Liver (tissue), 9 donors: ENCODE data around the gene GGACT. TPM values are rescaled to one million over a fixed set of nuclear protein-coding genes. Genes with fewer than 3 reads are reported as not detected.

Experiments used
- DNase-seq: peaks from one replicate; pipeline ENCODE4 v3.0.0-alpha.2; 2017; ENCODE audit warnings: low spot score
- H3K27ac ChIP-seq, 2 donors: one replicate each; pipeline ENCODE4 v1.7.0; 2013; ENCODE audit warnings: inconsistent platforms in 2 of 2, low read length in 2 of 2, control low read depth in 1 of 2, low read depth in 1 of 2, mild to moderate bottlenecking in 1 of 2
- H3K27me3 ChIP-seq, 4 donors: one replicate each; pipeline versions ENCODE4 v1.6.1 to v1.7.0; 2013; ENCODE audit warnings: low read length in 3 of 4, inconsistent platforms in 1 of 4, mild to moderate bottlenecking in 1 of 4, moderate library complexity in 1 of 4; ENCODE audit not compliant: control insufficient read depth in 4 of 4, insufficient read depth in 4 of 4
- H3K36me3 ChIP-seq, 4 donors: one replicate each; pipeline versions ENCODE4 v1.6.1 to v1.7.0; 2013; ENCODE audit warnings: low read length in 3 of 4, mild to moderate bottlenecking in 3 of 4, low read depth in 1 of 4, moderate library complexity in 1 of 4; ENCODE audit not compliant: control insufficient read depth in 4 of 4, insufficient read depth in 3 of 4
- H3K4me1 ChIP-seq, 4 donors: one replicate each; pipeline versions ENCODE4 v1.6.1 to v1.7.0; 2013; ENCODE audit warnings: low read length in 3 of 4, mild to moderate bottlenecking in 3 of 4, moderate library complexity in 1 of 4; ENCODE audit not compliant: control insufficient read depth in 4 of 4, insufficient read depth in 4 of 4
- H3K4me3 ChIP-seq, 3 donors: one replicate each; pipeline versions ENCODE4 v1.6.1 to v1.7.0; 2013; ENCODE audit warnings: low read length in 3 of 3, control low read depth in 1 of 3, low read depth in 1 of 3, mild to moderate bottlenecking in 1 of 3
- H3K9ac ChIP-seq, 2 donors: one replicate each; pipeline ENCODE4 v1.7.0; 2013; ENCODE audit warnings: low read length in 2 of 2, mild to moderate bottlenecking in 2 of 2, moderate library complexity in 2 of 2, control low read depth in 1 of 2, low read depth in 1 of 2
- H3K9me3 ChIP-seq, 4 donors: one replicate each; pipeline versions ENCODE4 v1.6.1 to v1.7.0; 2013; ENCODE audit warnings: low read length in 3 of 4; ENCODE audit not compliant: control insufficient read depth in 4 of 4
- EGR1 ChIP-seq, 2 donors: IDR thresholded peaks; 2 replicates each; pipeline ENCODE4 v1.6.1; 2016 to 2018; ENCODE audit warnings: antibody characterized with exemption in 2 of 2, low read depth in 2 of 2
- FOXA1 ChIP-seq: IDR thresholded peaks from 2 replicates; pipeline ENCODE4 v1.6.1; 2016; ENCODE audit warnings: antibody characterized with exemption
- FOXA2 ChIP-seq: IDR thresholded peaks from 2 replicates; pipeline ENCODE4 v1.6.1; 2016; ENCODE audit warnings: antibody characterized with exemption
- GABPA ChIP-seq, 2 donors: IDR thresholded peaks in 1 of 2; conservative IDR thresholded peaks in 1 of 2; 2 replicates each; pipeline ENCODE4 v1.6.1; 2016; ENCODE audit warnings: antibody characterized with exemption in 2 of 2, mild to moderate bottlenecking in 1 of 2, moderate library complexity in 1 of 2
- HNF4A ChIP-seq, 2 donors: conservative IDR thresholded peaks; 2 replicates each; pipeline ENCODE4 v1.6.1; 2016; ENCODE audit warnings: antibody characterized with exemption in 2 of 2, mild to moderate bottlenecking in 2 of 2
- HNF4G ChIP-seq: IDR thresholded peaks from 2 replicates; pipeline ENCODE4 v1.6.1; 2016; ENCODE audit warnings: antibody characterized with exemption
- JUND ChIP-seq, 2 donors: IDR thresholded peaks; 2 replicates each; pipeline ENCODE4 v1.6.1; 2016; ENCODE audit warnings: antibody characterized with exemption in 2 of 2
- NR2F2 ChIP-seq: IDR thresholded peaks from 2 replicates; pipeline ENCODE4 v1.6.1; 2016; ENCODE audit warnings: antibody characterized with exemption
- RAD21 ChIP-seq, 2 donors: IDR thresholded peaks; 2 replicates each; pipeline ENCODE4 v1.6.1; 2016; ENCODE audit warnings: antibody characterized with exemption in 2 of 2, mild to moderate bottlenecking in 2 of 2
- RXRA ChIP-seq, 2 donors: IDR thresholded peaks; 2 replicates each; pipeline ENCODE4 v1.6.1; 2017 to 2018; ENCODE audit warnings: antibody characterized with exemption in 2 of 2, mild to moderate bottlenecking in 1 of 2
- SP1 ChIP-seq: IDR thresholded peaks from 2 replicates; pipeline ENCODE4 v1.6.1; 2018; ENCODE audit warnings: antibody characterized with exemption, mild to moderate bottlenecking
- TAF1 ChIP-seq: conservative IDR thresholded peaks from 2 replicates; pipeline ENCODE4 v1.6.1; 2016; ENCODE audit warnings: antibody characterized with exemption, mild to moderate bottlenecking
- YY1 ChIP-seq: IDR thresholded peaks from 2 replicates; pipeline ENCODE4 v1.6.1; 2016; ENCODE audit warnings: antibody characterized with exemption, mild to moderate bottlenecking
- WGBS: extraction: QIAGEN DNeasy Blood & Tissue Kit; methylation state at CpG from one replicate; pipeline ENCODE4 v1.1.7; 2013; 5-methylcytosine and 5-hydroxymethylcytosine counted together
- polyA plus RNA-seq, 2 donors: library from polyadenylated mRNA; stranded (reverse) in 1 of 2; unstranded in 1 of 2; fragments of 200-250 nt in 1 of 2; fragments of >200 nt in 1 of 2; fragmentation: Nextera tagmentation in 1 of 2; extraction: Ambion mirVana in 1 of 2; gene quantifications; one replicate each; pipeline versions ENCODE4 v1.2.1 to v1.2.3, GENCODE V29; 2013 to 2015
- total RNA-seq, 2 donors: library from RNA; depleted of rRNA; stranded (reverse); fragments of >200 nt; gene quantifications; one replicate each; pipeline ENCODE4 v1.2.3, GENCODE V29; 2014
- TF ChIP-seq, protein P1 (sequence below): IDR thresholded peaks from 2 replicates; pipeline ENCODE4 v1.6.1; 2016; ENCODE audit warnings: antibody characterized with exemption, mild to moderate bottlenecking
- TF ChIP-seq, protein P2 (sequence below): fragments of 150-350 bp; IDR thresholded peaks from 2 replicates; pipeline ENCODE4 v1.5.1; 2017; ENCODE audit warnings: improper control_type of control experiment, low read depth, low read length; ENCODE audit not compliant: missing input control
- TF ChIP-seq, protein P3 (sequence below): IDR thresholded peaks from 2 replicates; pipeline ENCODE4 v1.6.1; 2016; ENCODE audit warnings: antibody characterized with exemption
- TF ChIP-seq, protein P4 (sequence below): IDR thresholded peaks from 2 replicates; pipeline ENCODE4 v1.6.1; 2016; ENCODE audit warnings: antibody characterized with exemption
- TF ChIP-seq, protein P5 (sequence below): IDR thresholded peaks from 2 replicates; pipeline ENCODE4 v1.6.1; 2016; ENCODE audit warnings: antibody characterized with exemption
- donor health status: healthy.
- donor health status: healthy.
- donor health status: healthy.
- donor health status: healthy.
- donor health status: healthy.

The GGACT gene
- total and polyA plus RNA-seq, 4 donors: 2.5 to 6.3 (median 4.1) TPM

DNA sequence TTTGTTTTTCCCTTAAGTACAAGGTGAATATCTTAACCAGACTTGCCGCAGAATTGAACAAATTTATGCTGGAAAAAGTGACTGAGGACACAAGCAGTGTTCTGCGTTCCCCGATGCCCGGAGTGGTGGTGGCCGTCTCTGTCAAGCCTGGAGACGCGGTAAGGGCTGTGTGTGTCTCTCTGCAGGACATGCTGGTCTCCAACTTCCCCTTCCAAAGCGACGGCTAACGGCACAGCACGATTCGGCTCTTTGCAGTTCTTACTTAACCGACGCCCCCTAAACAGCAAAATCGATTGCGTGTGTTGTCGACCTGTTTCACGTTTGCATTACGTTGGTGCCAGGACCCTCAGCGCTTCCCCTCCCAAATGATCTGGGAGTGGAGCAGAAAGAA lies 73.2 kb downstream of the GGACT start:
- no peak for DNase-seq
- Histone ChIP-seq H3K27me3 (no peaks in the 10 kb centered on the region), H3K4me1 (peaks cover 4 to 43% (median 28%) of the 10 kb centered on the region in 4 donors), H3K27ac (no peak overlapping the region), H3K4me3 (no peak overlapping the region), H3K36me3 (peaks cover 0 to 3% (median under 1%) of the 10 kb centered on the region in 4 donors), H3K9me3 (no peaks in the 10 kb centered on the region), H3K9ac (no peak overlapping the region)
- TF ChIP-seq JUND (IDR thresholded peaks at IDR 0.05) (no peak), EGR1 (IDR thresholded peaks at IDR 0.05; ENCODE audit: low read depth in 2 of 2) (no peak), FOXA2 (no peak), TAF1 (no peak), SP1 (no peak), NR2F2 (no peak), HNF4A (conservative IDR thresholded peaks at IDR 0.05) (no peak), GABPA (IDR thresholded peaks at IDR 0.05 in 1 of 2, conservative IDR thresholded peaks at IDR 0.05 in 1 of 2) (no peak), RXRA (IDR thresholded peaks at IDR 0.05) (no peak), RAD21 (IDR thresholded peaks at IDR 0.05) (no peak)
- TF ChIP-seq, protein P1, sequence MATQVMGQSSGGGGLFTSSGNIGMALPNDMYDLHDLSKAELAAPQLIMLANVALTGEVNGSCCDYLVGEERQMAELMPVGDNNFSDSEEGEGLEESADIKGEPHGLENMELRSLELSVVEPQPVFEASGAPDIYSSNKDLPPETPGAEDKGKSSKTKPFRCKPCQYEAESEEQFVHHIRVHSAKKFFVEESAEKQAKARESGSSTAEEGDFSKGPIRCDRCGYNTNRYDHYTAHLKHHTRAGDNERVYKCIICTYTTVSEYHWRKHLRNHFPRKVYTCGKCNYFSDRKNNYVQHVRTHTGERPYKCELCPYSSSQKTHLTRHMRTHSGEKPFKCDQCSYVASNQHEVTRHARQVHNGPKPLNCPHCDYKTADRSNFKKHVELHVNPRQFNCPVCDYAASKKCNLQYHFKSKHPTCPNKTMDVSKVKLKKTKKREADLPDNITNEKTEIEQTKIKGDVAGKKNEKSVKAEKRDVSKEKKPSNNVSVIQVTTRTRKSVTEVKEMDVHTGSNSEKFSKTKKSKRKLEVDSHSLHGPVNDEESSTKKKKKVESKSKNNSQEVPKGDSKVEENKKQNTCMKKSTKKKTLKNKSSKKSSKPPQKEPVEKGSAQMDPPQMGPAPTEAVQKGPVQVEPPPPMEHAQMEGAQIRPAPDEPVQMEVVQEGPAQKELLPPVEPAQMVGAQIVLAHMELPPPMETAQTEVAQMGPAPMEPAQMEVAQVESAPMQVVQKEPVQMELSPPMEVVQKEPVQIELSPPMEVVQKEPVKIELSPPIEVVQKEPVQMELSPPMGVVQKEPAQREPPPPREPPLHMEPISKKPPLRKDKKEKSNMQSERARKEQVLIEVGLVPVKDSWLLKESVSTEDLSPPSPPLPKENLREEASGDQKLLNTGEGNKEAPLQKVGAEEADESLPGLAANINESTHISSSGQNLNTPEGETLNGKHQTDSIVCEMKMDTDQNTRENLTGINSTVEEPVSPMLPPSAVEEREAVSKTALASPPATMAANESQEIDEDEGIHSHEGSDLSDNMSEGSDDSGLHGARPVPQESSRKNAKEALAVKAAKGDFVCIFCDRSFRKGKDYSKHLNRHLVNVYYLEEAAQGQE: no peak
- TF ChIP-seq, protein P2, sequence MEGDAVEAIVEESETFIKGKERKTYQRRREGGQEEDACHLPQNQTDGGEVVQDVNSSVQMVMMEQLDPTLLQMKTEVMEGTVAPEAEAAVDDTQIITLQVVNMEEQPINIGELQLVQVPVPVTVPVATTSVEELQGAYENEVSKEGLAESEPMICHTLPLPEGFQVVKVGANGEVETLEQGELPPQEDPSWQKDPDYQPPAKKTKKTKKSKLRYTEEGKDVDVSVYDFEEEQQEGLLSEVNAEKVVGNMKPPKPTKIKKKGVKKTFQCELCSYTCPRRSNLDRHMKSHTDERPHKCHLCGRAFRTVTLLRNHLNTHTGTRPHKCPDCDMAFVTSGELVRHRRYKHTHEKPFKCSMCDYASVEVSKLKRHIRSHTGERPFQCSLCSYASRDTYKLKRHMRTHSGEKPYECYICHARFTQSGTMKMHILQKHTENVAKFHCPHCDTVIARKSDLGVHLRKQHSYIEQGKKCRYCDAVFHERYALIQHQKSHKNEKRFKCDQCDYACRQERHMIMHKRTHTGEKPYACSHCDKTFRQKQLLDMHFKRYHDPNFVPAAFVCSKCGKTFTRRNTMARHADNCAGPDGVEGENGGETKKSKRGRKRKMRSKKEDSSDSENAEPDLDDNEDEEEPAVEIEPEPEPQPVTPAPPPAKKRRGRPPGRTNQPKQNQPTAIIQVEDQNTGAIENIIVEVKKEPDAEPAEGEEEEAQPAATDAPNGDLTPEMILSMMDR: no peak
- TF ChIP-seq, protein P3, sequence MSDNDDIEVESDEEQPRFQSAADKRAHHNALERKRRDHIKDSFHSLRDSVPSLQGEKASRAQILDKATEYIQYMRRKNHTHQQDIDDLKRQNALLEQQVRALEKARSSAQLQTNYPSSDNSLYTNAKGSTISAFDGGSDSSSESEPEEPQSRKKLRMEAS: no peak
- WGBS: 83% methylated on average over 20 of the region's 20 CpGs

DNA sequence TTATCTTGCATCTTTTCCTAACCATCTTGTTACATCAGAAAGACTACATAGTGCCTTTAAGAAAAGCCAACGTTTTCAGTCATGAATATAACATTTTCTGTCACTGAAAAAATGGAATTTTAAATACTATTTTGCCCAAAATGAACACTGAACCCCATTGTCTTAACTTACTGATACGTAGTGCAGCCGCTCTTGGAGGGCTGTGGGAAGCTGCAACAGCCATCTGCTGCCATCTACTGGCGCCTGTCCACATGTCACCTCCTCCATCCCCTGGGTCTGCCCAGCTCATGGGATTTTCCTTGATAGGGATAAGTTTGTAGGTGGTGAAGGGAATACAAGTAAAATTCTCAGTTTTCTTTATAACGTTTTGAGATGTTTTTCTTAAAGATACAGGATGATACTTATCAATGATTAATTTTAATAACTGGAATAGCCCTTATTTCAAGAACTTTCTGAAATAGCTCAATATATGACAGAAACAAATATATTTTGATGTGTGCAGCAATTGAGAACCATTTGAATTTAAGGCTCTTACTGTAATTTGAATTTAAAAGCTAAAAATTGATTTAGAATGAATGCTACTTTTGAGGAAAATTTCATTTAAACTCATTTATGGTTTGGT lies 73.7 kb downstream of the GGACT start:
- H3K36me3 ChIP-seq: peaks cover 0 to 3% (median under 1%) of the 10 kb centered on the region in 4 donors
- 2% methylated on average over 5 of the region's 5 CpGs for whole genome bisulfite sequencing
- H3K4me3 ChIP-seq: no peak overlapping the region
- H3K27ac ChIP-seq: no peak overlapping the region
- no peaks in the 10 kb centered on the region for H3K9me3 ChIP-seq
- H3K4me1 ChIP-seq: peaks cover 4 to 43% (median 28%) of the 10 kb centered on the region in 4 donors
- no peaks in the 10 kb centered on the region for H3K27me3 ChIP-seq
- no peak overlapping the region for H3K9ac ChIP-seq
- peak; percentile 75 for DNase-seq
- TF ChIP-seq, protein P1: no peak
- TF ChIP-seq NR2F2 (no peak), RAD21 (IDR thresholded peaks at IDR 0.05) (peak; percentile 98 to 99), JUND (IDR thresholded peaks at IDR 0.05) (no peak), TAF1 (no peak), RXRA (IDR thresholded peaks at IDR 0.05) (no peak), GABPA (IDR thresholded peaks at IDR 0.05 in 1 of 2, conservative IDR thresholded peaks at IDR 0.05 in 1 of 2) (no peak), HNF4G (no peak), FOXA1 (no peak), YY1 (no peak)
- TF ChIP-seq, protein P2: peak; percentile 91
- TF ChIP-seq, protein P4, sequence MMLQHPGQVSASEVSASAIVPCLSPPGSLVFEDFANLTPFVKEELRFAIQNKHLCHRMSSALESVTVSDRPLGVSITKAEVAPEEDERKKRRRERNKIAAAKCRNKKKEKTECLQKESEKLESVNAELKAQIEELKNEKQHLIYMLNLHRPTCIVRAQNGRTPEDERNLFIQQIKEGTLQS: no peak
- TF ChIP-seq, protein P5, sequence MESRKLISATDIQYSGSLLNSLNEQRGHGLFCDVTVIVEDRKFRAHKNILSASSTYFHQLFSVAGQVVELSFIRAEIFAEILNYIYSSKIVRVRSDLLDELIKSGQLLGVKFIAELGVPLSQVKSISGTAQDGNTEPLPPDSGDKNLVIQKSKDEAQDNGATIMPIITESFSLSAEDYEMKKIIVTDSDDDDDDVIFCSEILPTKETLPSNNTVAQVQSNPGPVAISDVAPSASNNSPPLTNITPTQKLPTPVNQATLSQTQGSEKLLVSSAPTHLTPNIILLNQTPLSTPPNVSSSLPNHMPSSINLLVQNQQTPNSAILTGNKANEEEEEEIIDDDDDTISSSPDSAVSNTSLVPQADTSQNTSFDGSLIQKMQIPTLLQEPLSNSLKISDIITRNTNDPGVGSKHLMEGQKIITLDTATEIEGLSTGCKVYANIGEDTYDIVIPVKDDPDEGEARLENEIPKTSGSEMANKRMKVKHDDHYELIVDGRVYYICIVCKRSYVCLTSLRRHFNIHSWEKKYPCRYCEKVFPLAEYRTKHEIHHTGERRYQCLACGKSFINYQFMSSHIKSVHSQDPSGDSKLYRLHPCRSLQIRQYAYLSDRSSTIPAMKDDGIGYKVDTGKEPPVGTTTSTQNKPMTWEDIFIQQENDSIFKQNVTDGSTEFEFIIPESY: no peak
